Stimulated activated CD8-positive, alpha-beta memory T cell treated with anti-CD3 and anti-CD28 coated beads, Interleukin-12 subunit alpha, Interleukin-12 subunit beta, amount 100 ng/mL, for 4 hours (primary cell): ENCODE results near the gene KRTAP10-1.
"Not testable (repeated sequence)": the region's sequence is repeated elsewhere in the genome, so short reads cannot be mapped to it uniquely, and the experiment has no call there.

Source experiments
- DNase-seq: peaks from one replicate; pipeline ENCODE4 v3.0.0-alpha.2; 2020; ENCODE audit warnings: low read depth

Gene KRTAP10-1

DNA sequence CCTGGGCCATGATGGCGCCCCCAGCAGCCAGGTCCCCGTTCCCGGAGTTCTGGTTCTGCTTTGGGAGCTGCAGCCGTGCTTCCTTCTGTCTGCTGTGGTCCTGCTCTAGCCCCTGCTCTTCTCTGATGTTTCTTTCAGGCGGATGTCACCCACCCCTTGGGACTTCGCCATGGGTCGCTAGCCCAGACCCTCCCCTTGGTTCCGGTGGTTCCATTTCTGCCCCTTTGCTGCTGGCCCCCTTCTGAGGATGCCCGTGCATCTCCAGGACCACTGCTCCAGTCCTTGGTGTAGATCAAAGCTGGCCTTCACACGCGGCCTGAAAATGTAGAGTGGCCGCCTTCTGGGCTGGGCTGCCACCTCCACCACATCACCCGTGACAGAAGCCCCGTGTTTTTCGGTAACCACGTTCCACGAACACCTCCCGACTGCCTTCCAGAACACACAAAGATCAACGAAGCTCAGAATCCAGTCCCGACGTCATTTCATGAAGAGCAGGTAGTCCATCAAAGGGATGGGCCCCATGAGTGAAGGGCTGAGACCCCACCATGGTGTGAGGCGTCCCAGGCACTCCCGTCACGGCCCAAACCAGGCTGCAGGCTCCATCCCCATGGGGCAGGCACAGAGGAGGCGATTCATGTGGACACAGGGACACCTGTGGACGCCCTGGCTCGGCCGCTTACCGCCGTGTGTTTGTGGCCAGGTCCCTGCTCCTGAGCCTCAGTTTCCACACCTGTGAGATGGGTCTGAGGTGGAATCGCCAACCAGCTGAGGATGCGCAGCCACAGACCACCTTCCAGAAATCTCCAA, 24.4 kb downstream of the KRTAP10-1 start:
- DNase-seq = no peak

DNA sequence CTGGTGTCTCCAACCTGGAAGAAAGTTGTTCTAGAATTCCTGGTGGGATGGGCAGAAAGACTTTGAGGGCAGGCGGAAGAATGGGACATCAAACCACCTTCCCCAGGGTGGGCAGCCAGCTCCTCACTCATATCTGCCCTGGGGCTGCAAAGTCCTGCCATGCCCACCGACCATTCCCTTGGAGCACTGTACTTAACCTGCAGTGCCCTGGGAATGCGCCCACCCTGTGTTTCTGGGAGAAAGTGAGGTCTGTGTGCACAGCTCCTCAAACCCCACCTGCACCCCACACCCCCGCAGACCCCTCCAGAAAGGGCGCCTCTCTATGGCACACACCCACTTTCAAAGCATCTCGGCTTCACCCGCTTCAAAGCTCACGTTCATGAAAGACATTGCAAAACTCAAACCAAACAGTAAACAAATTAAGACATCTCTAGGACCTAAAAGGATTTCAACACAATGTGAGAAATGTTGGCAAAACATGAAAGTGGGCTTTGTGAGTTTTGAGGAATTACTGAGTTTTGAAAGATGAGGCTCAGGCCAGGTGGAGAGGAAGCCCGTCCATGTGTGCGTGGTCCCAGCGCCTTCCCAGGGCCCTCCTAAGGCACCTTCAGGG, 25.1 kb downstream of the KRTAP10-1 start:
- no peak for DNase-seq

- DNase-seq = no peak
Measured at GRCh38 chr21:44514218-44514520, 25.8 kb downstream of the KRTAP10-1 start.

- no peak for DNase-seq
Measured at GRCh38 chr21:44513389-44514217, 26.4 kb downstream of the KRTAP10-1 start.

- DNase-seq = no peak
Measured at GRCh38 chr21:44512496-44513388, 27.3 kb downstream of the KRTAP10-1 start.

DNA sequence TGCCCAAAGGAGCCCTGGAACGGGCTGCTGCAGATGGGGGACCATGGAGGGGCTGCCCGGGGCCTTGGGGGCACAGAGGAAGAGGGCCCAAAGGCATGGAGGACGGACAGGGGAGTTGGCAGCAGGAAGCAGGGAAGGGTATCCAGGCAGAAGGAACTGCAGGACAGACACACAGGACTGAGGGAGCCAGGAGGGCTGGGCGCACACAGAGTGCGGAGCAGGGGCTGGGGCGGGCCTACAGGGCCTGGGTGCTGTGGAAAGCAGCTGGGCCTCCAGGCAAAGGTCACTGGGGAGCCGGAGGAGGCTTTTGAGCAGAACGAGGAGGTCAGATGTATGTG, 28.1 kb downstream of the KRTAP10-1 start:
- DNase-seq = no peak

- DNase-seq = no peak
Measured at GRCh38 chr21:44511219-44511937, 28.6 kb downstream of the KRTAP10-1 start.

GRCh38 chr21:44510508-44511218, 29.3 kb downstream of the KRTAP10-1 start:
- peak; percentile 60 for DNase-seq

DNA sequence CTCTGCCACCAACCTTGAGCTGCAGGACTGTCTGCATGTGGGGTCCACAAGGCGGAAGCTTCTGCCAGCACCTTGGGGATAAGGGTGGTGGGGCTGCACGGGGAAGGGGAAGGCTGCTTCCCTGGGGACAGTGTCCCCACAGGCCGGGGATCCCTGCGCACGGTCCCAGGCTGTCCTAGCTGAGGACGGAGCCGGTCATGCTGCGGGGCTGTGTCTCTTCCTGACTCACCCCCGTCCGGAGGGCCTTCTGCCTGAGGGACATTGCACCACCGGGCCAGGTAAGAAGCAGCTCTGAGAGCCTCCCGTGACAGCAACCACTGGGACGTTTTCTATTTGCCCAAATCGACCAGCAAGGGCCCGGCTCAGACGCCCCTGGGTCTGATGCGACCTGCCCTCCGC, 29.9 kb downstream of the KRTAP10-1 start:
- DNase-seq = no peak

GRCh38 chr21:44509539-44509938, 30.5 kb downstream of the KRTAP10-1 start:
- DNase-seq = no peak

- no peak for DNase-seq
Measured at GRCh38 chr21:44508711-44509445, 31.1 kb downstream of the KRTAP10-1 start.

DNA sequence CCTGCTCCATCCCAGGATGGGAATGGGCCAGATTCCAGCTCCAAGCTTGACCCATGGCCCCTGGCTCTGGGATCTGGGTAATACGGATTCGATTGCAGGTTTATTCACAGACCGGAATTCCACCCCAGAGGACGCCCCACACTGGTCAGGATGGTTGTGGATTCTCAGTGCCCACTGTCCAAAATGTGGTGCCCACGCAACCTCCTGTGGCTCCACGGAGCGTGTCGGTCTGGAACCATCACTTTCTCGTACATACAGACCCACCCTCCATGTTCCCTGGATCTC, 31.6 kb downstream of the KRTAP10-1 start:
- no peak for DNase-seq

- DNase-seq = no peak
Measured at GRCh38 chr21:44507673-44508425, 32.1 kb downstream of the KRTAP10-1 start.

- DNase-seq = no peak
Measured at GRCh38 chr21:44506279-44507255, 33.4 kb downstream of the KRTAP10-1 start.

GRCh38 chr21:44505673-44506278, 34.2 kb downstream of the KRTAP10-1 start:
- no peak for DNase-seq

- no peak for DNase-seq
Measured at GRCh38 chr21:44503901-44504399, 36.0 kb downstream of the KRTAP10-1 start.

DNA sequence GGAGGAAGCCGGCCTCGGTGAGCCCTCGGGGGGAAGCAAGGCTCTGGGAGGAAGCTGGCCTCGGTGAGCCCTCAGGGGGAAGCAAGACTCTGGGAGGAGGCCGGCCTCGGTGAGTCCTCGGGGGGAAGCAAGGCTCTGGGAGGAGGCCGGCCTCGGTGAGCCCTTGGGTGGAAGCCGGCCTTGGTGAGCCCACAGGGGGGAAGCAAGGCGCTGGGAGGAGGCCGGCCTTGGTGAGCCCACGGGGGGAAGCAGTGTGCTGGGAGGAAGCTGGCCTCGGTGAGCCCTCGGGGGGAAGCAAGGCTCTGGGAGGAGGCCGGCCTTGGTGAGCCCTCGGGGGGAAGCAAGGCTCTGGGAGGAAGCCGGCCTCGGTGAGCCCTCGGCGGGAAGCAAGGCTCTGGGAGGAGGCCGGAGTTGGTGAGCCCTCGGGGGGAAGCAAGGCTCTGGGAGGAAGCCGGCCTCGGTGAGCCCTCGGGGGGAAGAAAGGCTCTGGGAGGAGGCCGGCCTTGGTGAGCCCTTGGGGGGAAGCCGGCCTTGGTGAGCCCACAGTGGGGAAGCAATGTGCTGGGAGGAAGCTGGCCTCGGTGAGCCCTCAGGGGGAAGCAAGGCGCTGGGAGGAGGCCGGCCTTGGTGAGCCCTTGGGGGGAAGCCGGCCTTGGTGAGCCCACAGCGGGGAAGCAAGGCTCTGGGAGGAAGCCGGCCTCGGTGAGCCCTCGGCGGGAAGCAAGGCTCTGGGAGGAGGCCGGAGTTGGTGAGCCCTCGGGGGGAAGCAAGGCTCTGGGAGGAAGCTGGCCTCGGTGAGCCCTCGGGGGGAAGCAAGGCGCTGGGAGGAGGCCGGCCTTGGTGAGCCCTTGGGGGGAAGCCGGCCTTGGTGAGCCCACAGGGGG, 36.7 kb downstream of the KRTAP10-1 start:
- not testable (repeated sequence) for DNase-seq
